HEK293 (cell line): ENCODE results near the gene TINAGL1.
A peak's percentile ranks its signal among the peaks of the same experiment; 100 is the strongest.

ENCODE experiments used
- INSM2 ChIP-seq: fragments of 450-650 bp; formaldehyde crosslinking; IDR thresholded peaks from 2 replicates; pipeline ENCODE4 v1.5.1; 2016; ENCODE audit warnings: missing biosample characterization, missing genetic modification characterization
- KLF9 ChIP-seq: fragments of 450-650 bp; formaldehyde crosslinking; IDR thresholded peaks from 2 replicates; pipeline ENCODE4 v1.5.1; 2016; ENCODE audit warnings: missing biosample characterization, missing genetic modification characterization, low read depth
- YY2 ChIP-seq: fragments of 450-650 bp; formaldehyde crosslinking; IDR thresholded peaks from 2 replicates; pipeline ENCODE4 v1.5.1; 2016; ENCODE audit warnings: missing biosample characterization, missing genetic modification characterization
- ZBTB44 ChIP-seq: fragments of 450-650 bp; IDR thresholded peaks from 2 replicates; pipeline ENCODE4 v1.5.1; 2018; ENCODE audit warnings: missing biosample characterization, mild to moderate bottlenecking, missing genetic modification characterization
- ZNF148 ChIP-seq: fragments of 450-650 bp; formaldehyde crosslinking; IDR thresholded peaks from 2 replicates; pipeline ENCODE4 v1.5.0; 2017; ENCODE audit warnings: missing biosample characterization, missing genetic modification characterization, borderline replicate concordance
- ZNF184 ChIP-seq: fragments of 450-650 bp; IDR thresholded peaks from 2 replicates; pipeline ENCODE4 v1.5.1; 2018; ENCODE audit warnings: missing biosample characterization, mild to moderate bottlenecking, missing genetic modification characterization
- ZNF211 ChIP-seq: fragments of 450-650 bp; formaldehyde crosslinking; IDR thresholded peaks from 2 replicates; pipeline ENCODE4 v1.5.1; 2016; ENCODE audit warnings: low read depth, missing biosample characterization, missing genetic modification characterization
- ZNF223 ChIP-seq: fragments of 450-650 bp; formaldehyde crosslinking; IDR thresholded peaks from 2 replicates; pipeline ENCODE4 v1.5.1; 2016; ENCODE audit warnings: missing biosample characterization, missing genetic modification characterization
- ZNF248 ChIP-seq: fragments of 450-650 bp; formaldehyde crosslinking; IDR thresholded peaks from 2 replicates; pipeline ENCODE4 v1.5.1; 2017; ENCODE audit warnings: missing biosample characterization, missing genetic modification characterization
- ZNF311 ChIP-seq: fragments of 450-650 bp; formaldehyde crosslinking; IDR thresholded peaks from 2 replicates; pipeline ENCODE4 v1.5.1; 2017; ENCODE audit warnings: missing biosample characterization, missing genetic modification characterization, borderline replicate concordance
- ZNF362 ChIP-seq: fragments of 450-650 bp; formaldehyde crosslinking; IDR thresholded peaks from 2 replicates; pipeline ENCODE4 v1.5.1; 2016; ENCODE audit warnings: missing biosample characterization, missing genetic modification characterization
- ZNF394 ChIP-seq: fragments of 450-650 bp; formaldehyde crosslinking; IDR thresholded peaks from 2 replicates; pipeline ENCODE4 v1.5.1; 2016; ENCODE audit warnings: missing biosample characterization, missing genetic modification characterization, mild to moderate bottlenecking, moderate library complexity, borderline replicate concordance
- ZNF404 ChIP-seq: fragments of 450-650 bp; formaldehyde crosslinking; IDR thresholded peaks from 2 replicates; pipeline ENCODE4 v1.5.1; 2017; ENCODE audit warnings: missing biosample characterization, missing genetic modification characterization
- ZNF423 ChIP-seq: fragments of 450-650 bp; formaldehyde crosslinking; IDR thresholded peaks from 2 replicates; pipeline ENCODE4 v1.5.1; 2016; ENCODE audit warnings: missing biosample characterization, missing genetic modification characterization
- ZNF510 ChIP-seq: fragments of 450-650 bp; formaldehyde crosslinking; IDR thresholded peaks from 2 replicates; pipeline ENCODE4 v1.5.1; 2018; ENCODE audit warnings: mild to moderate bottlenecking, missing genetic modification characterization, missing biosample characterization; ENCODE audit not compliant: insufficient replicate concordance
- ZNF518A ChIP-seq: fragments of 450-650 bp; formaldehyde crosslinking; conservative IDR thresholded peaks from 2 replicates; pipeline ENCODE4 v1.5.1; 2016; ENCODE audit warnings: low read depth, missing biosample characterization, missing genetic modification characterization
- ZNF549 ChIP-seq: fragments of 450-650 bp; IDR thresholded peaks from 2 replicates; pipeline ENCODE4 v1.5.1; 2018; ENCODE audit warnings: missing biosample characterization, missing genetic modification characterization, mild to moderate bottlenecking, inconsistent platforms, moderate library complexity
- ZNF654 ChIP-seq: fragments of 450-650 bp; formaldehyde crosslinking; IDR thresholded peaks from 2 replicates; pipeline ENCODE4 v1.5.1; 2016; ENCODE audit warnings: low read depth, missing biosample characterization, missing genetic modification characterization
- ZNF660 ChIP-seq: fragments of 450-650 bp; IDR thresholded peaks from 2 replicates; pipeline ENCODE4 v1.5.1; 2018; ENCODE audit warnings: missing biosample characterization, mild to moderate bottlenecking, missing genetic modification characterization
- ZNF692 ChIP-seq: fragments of 450-650 bp; formaldehyde crosslinking; IDR thresholded peaks from 2 replicates; pipeline ENCODE4 v1.5.1; 2016; ENCODE audit warnings: missing biosample characterization, missing genetic modification characterization
- ZNF701 ChIP-seq: fragments of 450-650 bp; formaldehyde crosslinking; IDR thresholded peaks from 2 replicates; pipeline ENCODE4 v1.5.1; 2016; ENCODE audit warnings: missing biosample characterization, missing genetic modification characterization
- ZNF704 ChIP-seq: fragments of 450-650 bp; formaldehyde crosslinking; IDR thresholded peaks from 2 replicates; pipeline ENCODE4 v1.5.1; 2016; ENCODE audit warnings: missing biosample characterization, missing genetic modification characterization

Gene TINAGL1

GRCh38 chr1:31548907-31549808, 27.2 kb upstream of the TINAGL1 start (continued):
- no peak for TF ChIP-seq ZNF148 (tag by site-specific recombination)
- no peak for TF ChIP-seq ZNF423 (tag by site-specific recombination)
- peak; percentile 57 for TF ChIP-seq YY2 (tag by site-specific recombination)
- no peak for TF ChIP-seq ZBTB44 (tag by site-specific recombination)
- TF ChIP-seq ZNF394 (tag by site-specific recombination): peak; percentile 67; the same call in 1 of the 2 replicates
- no peak for TF ChIP-seq ZNF510 (tag by site-specific recombination)
- TF ChIP-seq ZNF248 (tag by site-specific recombination): no peak
- no peak for TF ChIP-seq ZNF362 (tag by site-specific recombination)
- TF ChIP-seq INSM2 (tag by site-specific recombination): no peak
- TF ChIP-seq ZNF654 (tag by site-specific recombination): peak; percentile 98
- no peak for TF ChIP-seq ZNF701 (tag by site-specific recombination)
- no peak for TF ChIP-seq ZNF404 (tag by site-specific recombination)
- TF ChIP-seq ZNF518A (tag by site-specific recombination): 0 out of 2 replicates have a peak, but pooled peaks have one; percentile 14
- TF ChIP-seq ZNF692 (tag by site-specific recombination): peak; percentile 90
- no peak for TF ChIP-seq ZNF223 (tag by site-specific recombination)
- no peak for TF ChIP-seq ZNF704 (tag by site-specific recombination)
- TF ChIP-seq ZNF211 (tag by site-specific recombination): no peak
- peak; percentile 3; the same call in 1 of the 2 replicates for TF ChIP-seq KLF9 (tag by site-specific recombination)
- no peak for TF ChIP-seq ZNF549 (tag by site-specific recombination)
- TF ChIP-seq ZNF184 (tag by site-specific recombination): no peak
- TF ChIP-seq ZNF660 (tag by site-specific recombination): peak; percentile 59
- no peak for TF ChIP-seq ZNF311 (tag by site-specific recombination)
